Measurements from ENCODE around the gene DCX.
"Not testable (repeated sequence)": the region's sequence is repeated elsewhere in the genome, so short reads cannot be mapped to it uniquely, and the experiment has no call there.

DCX gene

GRCh38 chrX:111365770-111366325 is 46.1 kb downstream of the DCX start:
- DNase-seq, result no peak

- no peak for DNase-seq
Observed at GRCh38 chrX:111363741-111364140, 48.3 kb downstream of the DCX start.

GRCh38 chrX:111361751-111362150 is 50.2 kb downstream of the DCX start:
- no peak for DNase-seq

- DNase-seq, result no peak
Observed at GRCh38 chrX:111360839-111361238, 51.2 kb downstream of the DCX start.

GRCh38 chrX:111355523-111356115 is 56.4 kb downstream of the DCX start:
- DNase-seq, result no peak

- no peak for DNase-seq
Observed at GRCh38 chrX:111354496-111354895, 57.5 kb downstream of the DCX start.

GRCh38 chrX:111353793-111354192 is 58.2 kb downstream of the DCX start:
- no peak for DNase-seq

GRCh38 chrX:111352424-111352823 is 59.6 kb downstream of the DCX start:
- no peak for DNase-seq

GRCh38 chrX:111349934-111350333 is 62.1 kb downstream of the DCX start:
- no peak for DNase-seq

GRCh38 chrX:111349101-111349500 is 62.9 kb downstream of the DCX start:
- DNase-seq, result no peak

GRCh38 chrX:111348429-111348828 is 63.6 kb downstream of the DCX start:
- no peak for DNase-seq

- not testable (repeated sequence) for DNase-seq
Observed at GRCh38 chrX:111346150-111346549, 65.8 kb downstream of the DCX start.

- DNase-seq, result no peak
Observed at GRCh38 chrX:111340054-111340453, 71.9 kb downstream of the DCX start.

- no peak for DNase-seq
Observed at GRCh38 chrX:111339212-111339611, 72.8 kb downstream of the DCX start.

GRCh38 chrX:111338095-111338698 is 73.8 kb downstream of the DCX start:
- DNase-seq, result no peak

GRCh38 chrX:111337067-111337637 is 74.8 kb downstream of the DCX start:
- DNase-seq, result no peak

GRCh38 chrX:111336141-111336540 is 75.9 kb downstream of the DCX start:
- DNase-seq, result no peak

- DNase-seq, result no peak
Observed at GRCh38 chrX:111329370-111329769, 82.6 kb downstream of the DCX start.

GRCh38 chrX:111328858-111329257 is 83.1 kb downstream of the DCX start:
- no peak for DNase-seq

- DNase-seq, result no peak
Observed at GRCh38 chrX:111322231-111322855, 89.6 kb downstream of the DCX start.

GRCh38 chrX:111319451-111319850 is 92.5 kb downstream of the DCX start:
- DNase-seq, result no peak

- no peak for DNase-seq
Observed at GRCh38 chrX:111318901-111319300, 93.1 kb downstream of the DCX start.

- no peak for DNase-seq
Observed at GRCh38 chrX:111309083-111309482, 102.9 kb downstream of the DCX start.

- no peak for DNase-seq
Observed at GRCh38 chrX:111308039-111308438, 104.0 kb downstream of the DCX start.
